ENCODE data around the gene AQP12A. TPM values are rescaled to one million over a fixed set of nuclear protein-coding genes. Genes with fewer than 3 reads are reported as not detected.
"Not testable (repeated sequence)": the region's sequence is repeated elsewhere in the genome, so short reads cannot be mapped to it uniquely, and the experiment has no call there.

Gene AQP12A
- not detected for total RNA-seq

- DNase-seq; H3K27me3 Mint-ChIP-seq; H3K36me3 Mint-ChIP-seq; H3K27ac Mint-ChIP-seq; H3K4me3 Mint-ChIP-seq; H3K9me3 Mint-ChIP-seq (ENCODE audit: low read depth); H3K4me1 Mint-ChIP-seq; CTCF ChIA-PET; ATAC-seq: not testable (repeated sequence)
Observed at GRCh38 chr2:240691631-240692420, at the start of gene AQP12A. Gene AQP12A (plus strand): TSS chr2:240691866. CDS start chr2:240691914, 48 bp downstream.

GRCh38 chr2:240642061-240642805 is 49.4 kb upstream of the AQP12A start:
- DNase-seq, result peak; percentile 30
- Mint-ChIP-seq H3K27me3 (no peaks in the 10 kb centered on the region), H3K27ac (no peak overlapping the region), H3K4me3 (no peak overlapping the region), H3K36me3 (peaks cover 3% of the 10 kb centered on the region), H3K4me1 (peaks cover 10% of the 10 kb centered on the region), H3K9me3 (ENCODE audit: low read depth) (no peaks in the 10 kb centered on the region)
- CTCF ChIA-PET, result no interaction called here
- no peak for ATAC-seq

- no peaks in the 10 kb centered on the region for H3K9me3 Mint-ChIP-seq (ENCODE audit: low read depth)
- no peak overlapping the region for H3K27ac Mint-ChIP-seq
- H3K4me3 Mint-ChIP-seq, result no peak overlapping the region
- H3K27me3 Mint-ChIP-seq, result peaks cover 3% of the 10 kb centered on the region
- CTCF ChIA-PET, result no interaction called here
- ATAC-seq, result no peak
- peaks cover 10% of the 10 kb centered on the region for H3K4me1 Mint-ChIP-seq
- peaks cover 3% of the 10 kb centered on the region for H3K36me3 Mint-ChIP-seq
- DNase-seq, result peak; percentile 31
Observed at GRCh38 chr2:240642806-240643092, 48.9 kb upstream of the AQP12A start.

GRCh38 chr2:240643093-240643810 is 48.4 kb upstream of the AQP12A start:
- Mint-ChIP-seq H3K36me3 (peaks cover 3% of the 10 kb centered on the region), H3K27ac (no peak overlapping the region), H3K27me3 (peaks cover 7% of the 10 kb centered on the region), H3K4me3 (no peak overlapping the region), H3K9me3 (ENCODE audit: low read depth) (no peaks in the 10 kb centered on the region), H3K4me1 (peaks cover 10% of the 10 kb centered on the region)
- no peak for ATAC-seq
- no peak for DNase-seq
- CTCF ChIA-PET, result interaction anchor here (0.8 kb wide), 1 partner anchor 24 kb away, joined by 3 read pairs; no protein-coding TSS in a partner anchor

- Mint-ChIP-seq H3K4me1 (peaks cover 10% of the 10 kb centered on the region), H3K4me3 (no peak overlapping the region), H3K27ac (no peak overlapping the region), H3K27me3 (peaks cover 13% of the 10 kb centered on the region), H3K9me3 (ENCODE audit: low read depth) (no peaks in the 10 kb centered on the region), H3K36me3 (peaks cover 2% of the 10 kb centered on the region)
- DNase-seq, result no peak
- no peak for ATAC-seq
- CTCF ChIA-PET, result interaction anchor here (0.8 kb wide), 1 partner anchor 23 kb away, joined by 3 read pairs; no protein-coding TSS in a partner anchor
Observed at GRCh38 chr2:240643811-240644150, 47.9 kb upstream of the AQP12A start.

- ATAC-seq (no peak), DNase-seq (peak; percentile 30)
- Mint-ChIP-seq H3K36me3 (no peaks in the 10 kb centered on the region), H3K4me3 (no peak overlapping the region), H3K27ac (no peak overlapping the region), H3K27me3 (peaks cover 17% of the 10 kb centered on the region), H3K4me1 (peaks cover 10% of the 10 kb centered on the region), H3K9me3 (ENCODE audit: low read depth) (no peaks in the 10 kb centered on the region)
- CTCF ChIA-PET, result no interaction called here
Observed at GRCh38 chr2:240644171-240644651, 47.5 kb upstream of the AQP12A start.

- Mint-ChIP-seq H3K4me3 (no peak overlapping the region), H3K4me1 (peaks cover 10% of the 10 kb centered on the region), H3K27me3 (peaks cover 21% of the 10 kb centered on the region), H3K36me3 (no peaks in the 10 kb centered on the region), H3K27ac (no peak overlapping the region), H3K9me3 (ENCODE audit: low read depth) (no peaks in the 10 kb centered on the region)
- ATAC-seq (no peak), DNase-seq (peak; percentile 38)
- CTCF ChIA-PET, result no interaction called here
Observed at GRCh38 chr2:240644859-240645301, 46.8 kb upstream of the AQP12A start.

- Mint-ChIP-seq H3K4me1 (peaks cover 10% of the 10 kb centered on the region), H3K27ac (no peak overlapping the region), H3K4me3 (no peak overlapping the region), H3K36me3 (no peaks in the 10 kb centered on the region), H3K27me3 (peaks cover 23% of the 10 kb centered on the region), H3K9me3 (ENCODE audit: low read depth) (no peaks in the 10 kb centered on the region)
- no peak for DNase-seq
- ATAC-seq, result no peak
- CTCF ChIA-PET, result no interaction called here
Observed at GRCh38 chr2:240645346-240645745, 46.3 kb upstream of the AQP12A start.

- CTCF ChIA-PET, result no interaction called here
- H3K4me3 Mint-ChIP-seq, result peak overlapping the region; percentile 33
- DNase-seq, result peak; percentile 34
Observed at GRCh38 chr2:240645801-240646175, 45.9 kb upstream of the AQP12A start.

GRCh38 chr2:240646176-240646899 is 45.3 kb upstream of the AQP12A start:
- CTCF ChIA-PET, result no interaction called here
- no peaks in the 10 kb centered on the region for H3K9me3 Mint-ChIP-seq (ENCODE audit: low read depth)
- ATAC-seq, result peak; percentile 32
- H3K4me1 Mint-ChIP-seq, result peaks cover 10% of the 10 kb centered on the region
- DNase-seq, result peak; percentile 52
- H3K27me3 Mint-ChIP-seq, result peaks cover 28% of the 10 kb centered on the region
- peak overlapping the region; percentile 56 for H3K27ac Mint-ChIP-seq
- no peaks in the 10 kb centered on the region for H3K36me3 Mint-ChIP-seq
- peak overlapping the region; percentile 33 for H3K4me3 Mint-ChIP-seq

More at GRCh38 chr2:240645801-240646175, 45.9 kb upstream of the AQP12A start:
- H3K27me3 Mint-ChIP-seq, result peaks cover 23% of the 10 kb centered on the region
- H3K36me3 Mint-ChIP-seq, result no peaks in the 10 kb centered on the region
- H3K4me1 Mint-ChIP-seq, result peaks cover 10% of the 10 kb centered on the region
- H3K27ac Mint-ChIP-seq, result no peak overlapping the region
- no peaks in the 10 kb centered on the region for H3K9me3 Mint-ChIP-seq (ENCODE audit: low read depth)
- ATAC-seq, result peak; percentile 18

GRCh38 chr2:240646900-240647502 is 44.7 kb upstream of the AQP12A start:
- DNase-seq, result peak; percentile 35
- H3K27me3 Mint-ChIP-seq, result peaks cover 31% of the 10 kb centered on the region
- CTCF ChIA-PET, result no interaction called here
- no peaks in the 10 kb centered on the region for H3K9me3 Mint-ChIP-seq (ENCODE audit: low read depth)
- H3K27ac Mint-ChIP-seq, result no peak overlapping the region
- H3K4me3 Mint-ChIP-seq, result no peak overlapping the region
- no peak for ATAC-seq
- H3K36me3 Mint-ChIP-seq, result no peaks in the 10 kb centered on the region
- H3K4me1 Mint-ChIP-seq, result peaks cover 10% of the 10 kb centered on the region

- Mint-ChIP-seq H3K4me1 (peaks cover 10% of the 10 kb centered on the region), H3K36me3 (no peaks in the 10 kb centered on the region), H3K4me3 (no peak overlapping the region), H3K27me3 (peaks cover 33% of the 10 kb centered on the region), H3K9me3 (ENCODE audit: low read depth) (no peaks in the 10 kb centered on the region), H3K27ac (no peak overlapping the region)
- CTCF ChIA-PET, result interaction anchor here (1.3 kb wide), 1 partner anchor 68 kb away, joined by 3 read pairs; no protein-coding TSS in a partner anchor
- no peak for DNase-seq
- ATAC-seq, result no peak
Observed at GRCh38 chr2:240647503-240648154, 44.0 kb upstream of the AQP12A start.

Measured in activated CD8-positive, alpha-beta memory T cell treated with anti-CD3 and anti-CD28 coated beads, Interleukin-2, amount 10 ng/mL, durations not matched to agents 7 days and 5 days (primary cell).